GM10266 (cell line): ENCODE measurements around the gene ALOX5AP.

Experiments
- DNase-seq: peaks from one replicate; pipeline ENCODE4 v3.0.0; 2012; ENCODE audit errors: extremely low spot score
- CTCF ChIP-seq: IDR thresholded peaks from 2 replicates; pipeline ENCODE4 v1.5.1; 2012; ENCODE audit warnings: mild to moderate bottlenecking, low read depth; ENCODE audit not compliant: control insufficient read depth, insufficient read depth; ENCODE audit errors: missing control alignments

ALOX5AP gene

GRCh38 chr13:30770929-30771328 is 35.6 kb downstream of the ALOX5AP start:
- no peak for DNase-seq
- TF ChIP-seq CTCF, result no peak

- TF ChIP-seq CTCF, result no peak
- no peak for DNase-seq
Measured at GRCh38 chr13:30773561-30773960, 38.2 kb downstream of the ALOX5AP start.

GRCh38 chr13:30774214-30774730 is 38.9 kb downstream of the ALOX5AP start:
- no peak for DNase-seq
- no peak for TF ChIP-seq CTCF

- DNase-seq, result no peak
- TF ChIP-seq CTCF, result no peak
Measured at GRCh38 chr13:30776661-30777060, 41.3 kb downstream of the ALOX5AP start.

- no peak for DNase-seq
- TF ChIP-seq CTCF, result no peak
Measured at GRCh38 chr13:30779016-30779415, 43.7 kb downstream of the ALOX5AP start.

- TF ChIP-seq CTCF, result no peak
- no peak for DNase-seq
Measured at GRCh38 chr13:30779608-30780007, 44.3 kb downstream of the ALOX5AP start.

GRCh38 chr13:30780338-30780981 is 45.1 kb downstream of the ALOX5AP start:
- no peak for TF ChIP-seq CTCF
- no peak for DNase-seq
